Caco-2 (cell line): ENCODE results near the gene KIT. TPM values are rescaled to one million over a fixed set of nuclear protein-coding genes. Genes with fewer than 3 reads are reported as not detected.

Experiments
- BruUV-seq: library from RNA; stranded (reverse); fragments of 400-500 nt; replicated peaks from 2 replicates; lab custom pipeline; 2021; lab: Mats Ljungman, UMichigan
- CTCF ChIA-PET: fragments of 300-600 bp; sonication (Branson Sonifier 250); formaldehyde crosslinking; loops from one replicate; lab custom pipeline; 2022; ENCODE audit warnings: antibody characterized with exemption; lab: Charles Lee
- POLR2A ChIA-PET: fragments of 300-600 bp; sonication (Branson Sonifier 250); formaldehyde crosslinking; loops from one replicate; lab custom pipeline; 2022; ENCODE audit warnings: antibody characterized with exemption; lab: Charles Lee
- DNase-seq, 2 experiments: peaks; one replicate each; pipeline versions ENCODE4 v3.0.0 to v3.0.0-alpha.2; 2020 to 2022
- H3K27me3 ChIP-seq: replicated peaks from 2 replicates; pipeline ENCODE4 v1.6.0; 2011; ENCODE audit warnings: low read length; ENCODE audit not compliant: control insufficient read depth, insufficient read depth
- H3K36me3 ChIP-seq: 2 replicates; pipeline ENCODE4 v1.5.1; 2011; ENCODE audit warnings: low read length; ENCODE audit not compliant: control insufficient read depth, insufficient read depth
- H3K4me1 ChIP-seq: fragments of 250-450 bp; sonication (Bioruptor Pico); 2 replicates; pipeline ENCODE4 v1.5.1; 2020; ENCODE audit warnings: mild to moderate bottlenecking
- H3K4me3 ChIP-seq: 2 replicates; pipeline ENCODE4 v1.5.1; 2011; ENCODE audit warnings: low read depth, mild to moderate bottlenecking, control low read depth, low read length
- H3K9me3 ChIP-seq: fragments of 250-450 bp; sonication (Bioruptor Pico); 2 replicates; pipeline ENCODE4 v1.5.1; 2020; ENCODE audit warnings: mild to moderate bottlenecking, moderate library complexity
- H3K27ac Mint-ChIP-seq: one replicate; pipeline ENCODE4 v1.8.0; 2022; ENCODE audit warnings: mixed read lengths; ENCODE audit not compliant: unreplicated experiment
- H3K27me3 Mint-ChIP-seq: one replicate; pipeline ENCODE4 v1.8.0; 2022; ENCODE audit warnings: mixed read lengths; ENCODE audit not compliant: insufficient read depth, unreplicated experiment
- H3K36me3 Mint-ChIP-seq: one replicate; pipeline ENCODE4 v1.8.0; 2022; ENCODE audit warnings: mild to moderate bottlenecking, mixed read lengths; ENCODE audit not compliant: insufficient read depth, unreplicated experiment
- H3K4me1 Mint-ChIP-seq: one replicate; pipeline ENCODE4 v1.8.0; 2022; ENCODE audit warnings: low read depth, mixed read lengths; ENCODE audit not compliant: unreplicated experiment
- H3K4me3 Mint-ChIP-seq: one replicate; pipeline ENCODE4 v1.8.0; 2022; ENCODE audit warnings: mild to moderate bottlenecking, moderate library complexity, mixed read lengths; ENCODE audit not compliant: unreplicated experiment
- H3K9me3 Mint-ChIP-seq: one replicate; pipeline ENCODE4 v1.8.0; 2022; ENCODE audit warnings: mixed read lengths; ENCODE audit not compliant: unreplicated experiment
- intact Hi-C: fragments of 100-400 bp; cut with micrococcal nuclease; formaldehyde crosslinking; loops from one replicate; pipeline ENCODE4 v1.10.0; 2022; ENCODE audit not compliant: unreplicated experiment
- total RNA-seq: library from RNA; stranded (reverse); gene quantifications from 2 replicates; pipeline ENCODE4 v1.2.3, GENCODE V29; 2022
- TF ChIP-seq, protein P1 (sequence below), 2 experiments: fragments of 200-600 bp in 1 of 2; IDR thresholded peaks; 1 replicate in 1 of 2; 2 replicates in 1 of 2; pipeline versions ENCODE4 v1.5.1 to v1.8.0; 2011 to 2022; ENCODE audit warnings: antibody characterized with exemption in 1 of 2, control low read depth in 1 of 2, inconsistent platforms in 1 of 2, low read depth in 1 of 2, low read length in 1 of 2, mild to moderate bottlenecking in 1 of 2, moderate library complexity in 1 of 2; ENCODE audit not compliant: insufficient read depth in 1 of 2, severe bottlenecking in 1 of 2, unreplicated experiment in 1 of 2

Gene KIT
- total RNA-seq, 1 experiment from 2014 or later: 1.7 TPM

DNA sequence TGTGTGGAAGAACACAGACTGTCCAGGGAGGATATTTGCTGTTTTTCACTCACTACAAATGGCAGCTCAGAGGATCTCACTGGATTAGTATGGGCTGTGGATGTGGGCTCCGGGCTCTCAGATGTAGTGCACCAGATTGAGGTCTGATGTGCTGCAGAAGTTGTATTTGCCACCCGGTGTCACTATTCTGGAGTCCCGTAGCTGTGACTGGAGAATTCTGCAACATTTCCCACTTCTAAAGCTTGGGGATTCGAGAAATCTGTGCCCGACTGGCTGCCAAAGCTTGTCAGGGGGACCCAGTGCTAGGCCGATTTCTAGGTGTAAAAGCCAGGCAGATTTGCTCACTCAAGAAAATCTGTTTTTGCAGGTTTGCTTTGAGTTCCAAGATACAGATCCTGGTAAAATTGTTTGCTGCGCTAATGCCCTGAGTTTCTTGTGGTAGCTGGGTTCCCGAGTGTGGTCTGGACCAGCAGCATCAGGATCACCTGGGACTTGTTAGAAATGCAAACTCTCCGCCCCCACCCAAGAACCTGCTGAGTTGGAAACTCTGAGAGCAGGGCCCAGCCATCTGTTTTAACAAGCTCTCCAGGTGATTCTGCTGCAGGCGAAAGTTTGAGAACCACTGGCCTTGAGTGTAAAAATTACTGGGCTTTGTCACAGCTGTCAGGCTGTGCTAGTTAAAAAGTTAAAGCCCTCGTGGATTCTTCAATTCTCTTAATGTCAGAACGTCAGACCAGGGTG, 18.1 kb downstream of the KIT start:
- Mint-ChIP-seq H3K9me3 (peaks cover 13% of the 10 kb centered on the region), H3K27me3 (peaks cover 13% of the 10 kb centered on the region), H3K36me3 (peaks cover 5% of the 10 kb centered on the region), H3K4me3 (no peak overlapping the region), H3K4me1 (no peaks in the 10 kb centered on the region), H3K27ac (no peak overlapping the region)
- CTCF ChIA-PET: no interaction called here
- Histone ChIP-seq H3K27me3 (no peaks in the 10 kb centered on the region), H3K4me1 (no peaks in the 10 kb centered on the region), H3K9me3 (0 out of 2 replicates have a peak, but pooled peaks cover 4% of the 10 kb centered on the region), H3K36me3 (no peaks in the 10 kb centered on the region), H3K4me3 (no peak overlapping the region)
- no peak for DNase-seq
- POLR2A ChIA-PET: no interaction called here
- TF ChIP-seq, protein P1, sequence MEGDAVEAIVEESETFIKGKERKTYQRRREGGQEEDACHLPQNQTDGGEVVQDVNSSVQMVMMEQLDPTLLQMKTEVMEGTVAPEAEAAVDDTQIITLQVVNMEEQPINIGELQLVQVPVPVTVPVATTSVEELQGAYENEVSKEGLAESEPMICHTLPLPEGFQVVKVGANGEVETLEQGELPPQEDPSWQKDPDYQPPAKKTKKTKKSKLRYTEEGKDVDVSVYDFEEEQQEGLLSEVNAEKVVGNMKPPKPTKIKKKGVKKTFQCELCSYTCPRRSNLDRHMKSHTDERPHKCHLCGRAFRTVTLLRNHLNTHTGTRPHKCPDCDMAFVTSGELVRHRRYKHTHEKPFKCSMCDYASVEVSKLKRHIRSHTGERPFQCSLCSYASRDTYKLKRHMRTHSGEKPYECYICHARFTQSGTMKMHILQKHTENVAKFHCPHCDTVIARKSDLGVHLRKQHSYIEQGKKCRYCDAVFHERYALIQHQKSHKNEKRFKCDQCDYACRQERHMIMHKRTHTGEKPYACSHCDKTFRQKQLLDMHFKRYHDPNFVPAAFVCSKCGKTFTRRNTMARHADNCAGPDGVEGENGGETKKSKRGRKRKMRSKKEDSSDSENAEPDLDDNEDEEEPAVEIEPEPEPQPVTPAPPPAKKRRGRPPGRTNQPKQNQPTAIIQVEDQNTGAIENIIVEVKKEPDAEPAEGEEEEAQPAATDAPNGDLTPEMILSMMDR (IDR thresholded peaks at IDR 0.05; ENCODE audit: insufficient read depth in 1 of 2, low read depth in 1 of 2, low read length in 1 of 2, severe bottlenecking in 1 of 2, unreplicated experiment in 1 of 2): no peak
- BruUV-seq: no TSS peak
- intact Hi-C loops: no loop called here

DNA sequence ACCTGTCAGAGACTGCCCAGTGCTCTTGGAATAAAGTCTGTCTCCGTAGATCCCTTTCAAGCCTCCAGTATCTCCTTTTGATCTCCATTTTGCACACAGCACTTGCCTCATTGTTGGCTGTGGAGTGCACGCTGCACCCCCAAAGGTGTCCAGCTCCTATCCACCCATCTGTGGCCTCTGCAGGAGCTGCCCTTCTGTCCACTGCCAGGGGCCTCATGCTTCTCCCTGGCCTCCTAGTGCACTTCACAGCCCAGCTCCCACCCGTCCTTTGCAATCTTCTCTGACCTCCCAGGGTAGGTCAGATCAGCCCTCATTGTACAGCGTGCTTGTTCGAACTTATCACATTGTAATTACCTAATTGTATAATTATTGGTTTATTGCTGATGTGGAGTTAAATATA, 18.9 kb downstream of the KIT start:
- Mint-ChIP-seq H3K27me3 (peaks cover 13% of the 10 kb centered on the region), H3K27ac (no peak overlapping the region), H3K9me3 (peaks cover 13% of the 10 kb centered on the region), H3K36me3 (peaks cover 5% of the 10 kb centered on the region), H3K4me1 (no peaks in the 10 kb centered on the region), H3K4me3 (no peak overlapping the region)
- no peak for DNase-seq
- intact Hi-C loops: no loop called here
- Histone ChIP-seq H3K9me3 (0 out of 2 replicates have a peak, but pooled peaks cover 4% of the 10 kb centered on the region), H3K4me1 (no peaks in the 10 kb centered on the region), H3K27me3 (no peaks in the 10 kb centered on the region), H3K4me3 (no peak overlapping the region), H3K36me3 (no peaks in the 10 kb centered on the region)
- BruUV-seq: no TSS peak
- TF ChIP-seq, protein P1 (IDR thresholded peaks at IDR 0.05; ENCODE audit: insufficient read depth in 1 of 2, low read depth in 1 of 2, low read length in 1 of 2, severe bottlenecking in 1 of 2, unreplicated experiment in 1 of 2): no peak
- CTCF ChIA-PET: interaction anchor here (0.6 kb wide), 1 partner anchor 59 kb away, joined by 8 read pairs; no protein-coding TSS in a partner anchor
- POLR2A ChIA-PET: no interaction called here

DNA sequence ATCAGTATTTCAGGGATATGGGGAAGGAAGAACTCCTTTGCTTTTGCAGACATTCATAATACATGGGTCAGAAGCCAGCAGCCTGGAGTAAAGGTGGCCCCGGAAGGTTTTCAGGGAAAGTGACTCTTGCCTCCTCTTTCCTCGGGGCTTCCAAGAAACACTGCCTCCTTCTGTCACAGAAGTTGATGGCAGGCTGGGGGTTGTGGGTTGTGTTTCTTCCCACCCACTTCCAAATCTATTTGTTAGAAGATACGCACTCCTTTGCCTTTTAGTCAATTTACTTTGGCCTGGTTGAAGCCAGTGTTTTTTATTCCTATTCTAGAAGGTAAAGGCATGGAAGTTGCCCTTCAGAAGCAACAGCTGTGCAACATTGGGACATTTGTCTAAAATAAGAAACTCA, 19.7 kb downstream of the KIT start:
- intact Hi-C loops: no loop called here
- peaks cover 13% of the 10 kb centered on the region for H3K9me3 Mint-ChIP-seq
- peaks cover 5% of the 10 kb centered on the region for H3K36me3 Mint-ChIP-seq
- no TSS peak for BruUV-seq
- H3K4me3 ChIP-seq: no peak overlapping the region
- no peaks in the 10 kb centered on the region for H3K4me1 ChIP-seq
- H3K36me3 ChIP-seq: no peaks in the 10 kb centered on the region
- H3K27me3 Mint-ChIP-seq: peaks cover 10% of the 10 kb centered on the region
- ChIA-PET POLR2A (no interaction called here), CTCF (no interaction called here)
- no peak for DNase-seq
- H3K27ac Mint-ChIP-seq: no peak overlapping the region
- no peaks in the 10 kb centered on the region for H3K27me3 ChIP-seq
- H3K4me3 Mint-ChIP-seq: no peak overlapping the region
- no peaks in the 10 kb centered on the region for H3K4me1 Mint-ChIP-seq
- TF ChIP-seq, protein P1 (IDR thresholded peaks at IDR 0.05; ENCODE audit: insufficient read depth in 1 of 2, low read depth in 1 of 2, low read length in 1 of 2, severe bottlenecking in 1 of 2, unreplicated experiment in 1 of 2): no peak
- H3K9me3 ChIP-seq: 0 out of 2 replicates have a peak, but pooled peaks cover 4% of the 10 kb centered on the region
